Body of pancreas (tissue), 4 donors: ENCODE results near the gene DRAM1.

Experiments used
- CTCF ChIP-seq, 7 experiments: fragments of 450-650 bp in 4 of 7; fragments of 200-600 bp in 3 of 7; sonication (generic) in 3 of 7; IDR thresholded peaks; one replicate each; pipeline ENCODE4 v1.5.1; 2016 to 2019; ENCODE audit warnings: antibody characterized with exemption in 7 of 7
- POLR2A ChIP-seq, 3 donors: fragments of 450-650 bp; IDR thresholded peaks; one replicate each; pipeline ENCODE4 v1.6.1; 2016; ENCODE audit warnings: antibody characterized with exemption in 3 of 3, mild to moderate bottlenecking in 2 of 3

GRCh38 chr12:101931498-101932326, 54.3 kb downstream of the DRAM1 start:
- no peak for TF ChIP-seq CTCF (IDR thresholded peaks at IDR 0.05)
- no peak for TF ChIP-seq POLR2A (IDR thresholded peaks at IDR 0.05)
